GM23338 (cell line): ENCODE results near the gene PDCD10.

ENCODE experiments used
- CTCF ChIP-seq, 2 experiments: fragments of 200-600 bp in 1 of 2; sonication (generic) in 1 of 2; conservative IDR thresholded peaks; 2 replicates each; pipeline versions ENCODE4 v1.5.1 to v1.6.1; 2016 to 2017; ENCODE audit warnings: antibody characterized with exemption in 2 of 2, low read depth in 2 of 2, mild to moderate bottlenecking in 2 of 2, moderate library complexity in 1 of 2
- EZH2 ChIP-seq: fragments of 200-600 bp; sonication (generic); IDR thresholded peaks from one replicate; pipeline ENCODE4 v1.8.0; 2017; ENCODE audit warnings: antibody characterized with exemption, mild to moderate bottlenecking, low read depth; ENCODE audit not compliant: unreplicated experiment
- POLR2AphosphoS5 ChIP-seq: IDR thresholded peaks from 2 replicates; pipeline ENCODE4 v1.6.1; 2016; ENCODE audit warnings: antibody characterized with exemption, low read depth
- REST ChIP-seq: IDR thresholded peaks from one replicate; pipeline ENCODE4 v1.6.1; 2018; ENCODE audit warnings: antibody characterized with exemption; ENCODE audit not compliant: unreplicated experiment
- STAT1 ChIP-seq: IDR thresholded peaks from one replicate; pipeline ENCODE4 v1.6.1; 2016; ENCODE audit warnings: antibody characterized with exemption; ENCODE audit not compliant: unreplicated experiment
- ZNF331 ChIP-seq: fragments of 250-450 bp; sonication (Bioruptor Pico); IDR thresholded peaks from 2 replicates; pipeline ENCODE4 v1.5.0; 2020; ENCODE audit warnings: low read depth, mild to moderate bottlenecking, moderate library complexity

- TF ChIP-seq CTCF (conservative IDR thresholded peaks at IDR 0.05; ENCODE audit: low read depth in 2 of 2), result no peak
- TF ChIP-seq POLR2AphosphoS5, result no peak
- TF ChIP-seq EZH2, result no peak
- no peak for TF ChIP-seq REST
- TF ChIP-seq ZNF331 (CRISPR knock-in tag), result no peak
- no peak for TF ChIP-seq STAT1
Measured at GRCh38 chr3:167739190-167739810, 4.6 kb upstream of the PDCD10 start.
